Lung microvascular endothelial cell (primary cell): ENCODE results near the gene CARD19. TPM values are rescaled to one million over a fixed set of nuclear protein-coding genes. Genes with fewer than 3 reads are reported as not detected.

Experiments
- DNase-seq, 2 donors: peaks; one replicate each; pipeline versions ENCODE4 v3.0.0 to v3.0.0-alpha.2; 2010; ENCODE audit warnings: low read depth in 2 of 2
- total RNA-seq: library from RNA; depleted of rRNA; stranded (reverse); fragments of >200 nt; gene quantifications from 2 replicates; pipeline ENCODE4 v1.2.1, GENCODE V29; 2014

The CARD19 gene
- total RNA-seq, 1 donor from 2014 or later, result 72.8 TPM

GRCh38 chr9:93117924-93118862 is 22.2 kb downstream of the CARD19 start:
- no peak for DNase-seq

GRCh38 chr9:93118863-93119702 is 23.1 kb downstream of the CARD19 start:
- DNase-seq, result no peak

GRCh38 chr9:93119703-93119952 is 23.6 kb downstream of the CARD19 start:
- DNase-seq, result no peak

- DNase-seq, result peak; percentile 90 to 92
Measured at GRCh38 chr9:93119953-93120845, 24.2 kb downstream of the CARD19 start.

DNA sequence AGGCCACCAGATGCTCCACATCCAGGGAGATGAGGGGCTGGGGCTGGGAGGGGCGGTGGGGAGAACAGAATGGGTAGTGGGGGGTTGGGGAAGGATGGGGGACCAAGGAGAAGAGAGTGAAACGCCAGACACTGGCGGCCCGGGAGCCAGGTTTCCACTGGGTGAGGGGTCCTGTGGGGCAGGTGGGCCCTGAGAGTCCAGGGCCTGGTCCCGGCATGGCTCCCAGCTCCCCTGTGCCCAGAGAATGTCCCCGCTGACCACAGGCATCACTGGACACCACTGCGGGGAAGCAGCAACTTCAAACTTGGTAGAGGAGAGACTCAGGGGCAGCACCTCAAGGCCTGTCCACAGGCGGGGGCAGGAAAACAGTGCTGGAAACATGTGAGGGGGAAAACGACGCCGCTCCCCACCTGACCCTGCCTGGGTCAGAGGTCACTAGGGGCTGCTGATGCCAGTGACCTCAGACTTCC is 24.9 kb downstream of the CARD19 start:
- DNase-seq, result no peak

- no peak for DNase-seq
Measured at GRCh38 chr9:93121316-93122241, 25.6 kb downstream of the CARD19 start.

DNA sequence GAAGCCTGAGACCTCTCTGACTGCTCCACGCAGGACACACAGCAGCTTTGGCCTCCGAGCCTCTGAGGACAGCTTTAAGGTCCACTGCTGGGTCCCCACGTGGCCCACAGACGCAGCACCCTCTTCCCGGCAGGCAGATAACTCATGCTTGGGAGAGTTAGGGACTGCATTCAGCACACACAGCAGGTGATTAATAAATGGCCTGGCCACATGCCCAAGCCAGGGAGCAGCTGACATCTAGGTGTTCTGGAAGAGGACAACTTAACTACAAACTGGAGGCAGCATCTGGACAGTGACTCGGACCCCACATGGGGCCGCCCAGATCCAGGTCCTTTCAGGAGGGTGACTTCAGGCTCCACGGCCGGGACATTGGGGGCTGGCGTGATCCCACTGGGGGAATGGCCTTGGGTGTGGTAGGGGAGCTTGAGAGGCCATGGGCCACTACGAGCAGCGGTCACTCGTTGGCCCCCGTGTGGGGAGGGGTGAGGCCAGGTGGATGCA is 26.8 kb downstream of the CARD19 start:
- no peak for DNase-seq

DNA sequence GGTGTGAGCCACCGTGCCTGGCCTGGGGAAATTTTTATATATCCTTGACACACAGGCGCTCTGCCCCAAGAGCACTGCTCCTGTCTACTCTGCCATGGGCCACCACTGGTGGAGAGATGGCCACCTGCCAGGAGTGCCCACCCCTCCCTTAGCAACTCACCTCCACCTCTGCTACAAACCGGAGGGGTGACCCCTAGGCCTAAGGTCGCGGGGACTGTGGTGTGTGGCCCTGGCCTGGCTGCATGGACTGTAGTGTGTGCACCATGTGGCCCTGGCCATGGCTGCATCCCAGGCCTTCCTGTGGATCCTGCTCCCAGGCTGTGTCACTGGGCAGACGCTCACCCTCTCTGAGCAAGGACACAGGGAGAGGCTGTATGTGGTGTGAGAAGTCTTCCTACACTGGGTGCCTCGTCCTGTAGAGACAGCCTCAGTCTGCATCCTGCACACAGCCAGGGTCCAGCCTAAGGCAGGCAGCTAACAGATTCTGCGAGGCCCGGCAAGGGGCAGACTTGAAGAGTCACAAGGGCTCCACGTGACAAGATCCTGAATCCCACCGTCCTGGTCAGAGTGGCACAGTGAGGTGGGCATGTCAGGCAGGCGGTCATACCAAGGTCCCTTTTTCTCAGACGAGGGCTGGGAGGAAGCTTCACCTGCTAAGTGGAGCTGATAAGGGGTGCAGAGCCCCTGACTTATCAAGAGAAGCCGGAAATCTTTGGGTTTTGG is 27.7 kb downstream of the CARD19 start:
- DNase-seq, result no peak

DNA sequence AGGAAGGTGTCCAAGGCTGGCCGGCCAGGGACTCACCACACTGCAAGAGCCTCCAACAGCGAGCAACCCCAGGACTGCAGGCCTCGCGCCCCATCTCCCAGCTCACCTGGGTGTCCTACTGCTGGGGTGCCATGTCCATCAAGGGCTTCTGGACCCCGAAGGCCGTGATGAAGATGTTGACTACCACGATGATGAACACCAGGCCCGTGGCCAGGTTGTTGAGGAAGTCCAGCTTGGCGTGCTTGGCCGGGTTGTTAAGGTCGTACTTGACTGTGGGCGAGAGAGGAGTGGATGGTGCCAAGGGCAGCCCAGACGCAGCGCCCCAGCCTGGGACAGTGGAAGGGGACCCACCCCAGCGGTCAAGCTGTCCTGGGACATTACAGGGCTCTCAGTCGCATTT is 28.8 kb downstream of the CARD19 start:
- DNase-seq, result no peak

DNA sequence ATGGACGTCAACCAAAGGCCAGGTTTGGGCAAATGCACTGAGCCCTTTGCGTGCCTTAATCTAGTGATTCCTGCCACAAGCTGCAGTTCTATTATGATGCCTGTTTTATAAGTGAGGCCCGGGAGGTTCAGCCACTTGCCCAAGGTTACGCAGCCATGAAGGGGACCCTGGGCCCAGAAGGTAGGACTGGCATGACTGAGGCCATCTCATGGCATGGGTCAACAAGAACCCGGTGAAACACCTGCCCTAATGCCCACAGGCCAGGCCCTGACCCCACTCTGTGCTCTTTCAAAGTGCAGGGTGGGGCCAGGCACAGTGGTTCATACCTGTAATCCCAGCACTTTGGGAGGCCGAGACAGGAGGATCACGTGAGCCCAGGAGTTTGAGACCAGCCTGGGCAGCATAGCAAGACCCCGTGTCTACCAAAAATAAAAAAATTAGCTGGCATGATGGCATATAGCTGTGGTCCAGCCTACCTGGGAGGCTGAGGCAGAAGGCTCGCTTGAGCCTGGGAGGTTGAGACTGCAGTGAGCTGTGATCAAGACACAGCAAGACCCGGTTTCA is 29.4 kb downstream of the CARD19 start:
- DNase-seq, result no peak

GRCh38 chr9:93126151-93126781 is 30.2 kb downstream of the CARD19 start:
- DNase-seq, result no peak

GRCh38 chr9:93126825-93127368 is 30.9 kb downstream of the CARD19 start:
- peak; percentile 33 to 85 for DNase-seq

- DNase-seq, result no peak
Measured at GRCh38 chr9:93127395-93127911, 31.4 kb downstream of the CARD19 start.

GRCh38 chr9:93128011-93128714 is 32.1 kb downstream of the CARD19 start:
- DNase-seq, result no peak

DNA sequence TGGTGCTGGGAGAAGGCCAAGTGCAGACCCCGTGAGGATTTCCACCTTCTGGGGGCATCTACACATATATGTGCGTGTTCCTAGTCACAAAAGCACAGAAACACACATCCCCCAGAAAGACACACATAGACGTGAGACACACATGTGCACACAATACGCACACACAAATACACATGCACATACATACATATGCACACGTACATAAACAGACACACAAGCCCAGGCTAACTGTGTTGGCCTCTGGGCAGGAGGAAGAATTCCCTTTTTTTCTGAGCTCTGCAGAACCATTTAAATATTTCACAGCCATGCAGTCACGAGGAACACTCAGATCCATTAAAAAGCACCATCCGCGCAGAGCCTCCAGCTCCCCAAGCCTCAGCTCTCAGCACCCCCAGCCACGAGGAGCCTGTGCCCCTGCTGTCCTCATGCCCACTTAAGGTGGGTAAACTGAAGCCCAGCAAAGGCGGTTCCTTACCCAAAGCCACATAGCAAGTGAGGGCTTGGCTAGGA is 32.8 kb downstream of the CARD19 start:
- no peak for DNase-seq

GRCh38 chr9:93129286-93129685 is 33.3 kb downstream of the CARD19 start:
- peak; percentile 89 to 93 for DNase-seq
